Retinal pigment epithelial cell (primary cell): Measurements from ENCODE around the gene DNAH17.

ENCODE experiments used
- DNase-seq: peaks from one replicate; pipeline ENCODE4 v3.0.0-alpha.2; 2010; ENCODE audit warnings: low read depth
- H3K4me3 ChIP-seq: 2 replicates; pipeline ENCODE4 v1.5.1; 2011; ENCODE audit warnings: mild to moderate bottlenecking, low read length, control low read depth, moderate library complexity
- CTCF ChIP-seq: conservative IDR thresholded peaks from 2 replicates; pipeline ENCODE4 v1.5.1; 2011; ENCODE audit warnings: low read depth, low read length, control low read depth, inconsistent platforms

Gene DNAH17

GRCh38 chr17:78577296-78577695, at the start of gene DNAH17:
Gene DNAH17, minus strand, starts transcription at chr17:78577396. Its CDS starts 2,339 bp downstream, at chr17:78575057.
- H3K4me3 ChIP-seq, result no peak within 1 kb of the TSS
- TF ChIP-seq CTCF, result no peak
- no peak for DNase-seq

- no peak for DNase-seq
- no peak overlapping the region for H3K4me3 ChIP-seq
- no peak for TF ChIP-seq CTCF
Observed at GRCh38 chr17:78624324-78625151, 47.3 kb upstream of the DNAH17 start.

- no peak for DNase-seq
- H3K4me3 ChIP-seq, result no peak overlapping the region
- no peak for TF ChIP-seq CTCF
Observed at GRCh38 chr17:78623541-78623940, 46.3 kb upstream of the DNAH17 start.

GRCh38 chr17:78622491-78623265, 45.5 kb upstream of the DNAH17 start:
- no peak overlapping the region for H3K4me3 ChIP-seq
- DNase-seq, result no peak
- no peak for TF ChIP-seq CTCF

- no peak for DNase-seq
- no peak for TF ChIP-seq CTCF
- H3K4me3 ChIP-seq, result no peak overlapping the region
Observed at GRCh38 chr17:78621720-78622490, 44.7 kb upstream of the DNAH17 start.

GRCh38 chr17:78620099-78620498, 42.9 kb upstream of the DNAH17 start:
- no peak for DNase-seq
- no peak overlapping the region for H3K4me3 ChIP-seq
- no peak for TF ChIP-seq CTCF
